ENCODE results near the gene DLL4. TPM values are rescaled to one million over a fixed set of nuclear protein-coding genes. Genes with fewer than 3 reads are reported as not detected.

Gene DLL4
- total and polyA plus RNA-seq, 10 donors: 1.2 to 26.3 (median 10.2) TPM

- TF ChIP-seq POLR2AphosphoS5 (IDR thresholded peaks at IDR 0.05) (no peak), CTCF (IDR thresholded peaks at IDR 0.05 in 8 of 11, conservative IDR thresholded peaks at IDR 0.05 in 3 of 11) (no peak), POLR2A (IDR thresholded peaks at IDR 0.05) (no peak)
- Histone ChIP-seq H3K9me3 (no peaks in the 10 kb centered on the region), H3K27me3 (replicated peaks in 1 of 7) (peaks cover 0 to 25% (median 21%) of the 10 kb centered on the region in 7 donors), H3K4me1 (peaks cover 16 to 40% (median 32%) of the 10 kb centered on the region in 6 donors), H3K4me3 (no peak overlapping the region), H3K27ac (no peak overlapping the region), H3K36me3 (no peaks in the 10 kb centered on the region)
- intact Hi-C loops (cut with DNase I; ENCODE audit: low total_unique reads): no loop called here
- 40 to 62% (median 60%) methylated on average over 5 of the region's 5 CpGs for WGBS, 5 donors
- DNase-seq: no peak
Observed at GRCh38 chr15:40921949-40922607, 7.1 kb upstream of the DLL4 start.

GRCh38 chr15:40922608-40923005 is 6.5 kb upstream of the DLL4 start:
- no peak for TF ChIP-seq POLR2A (IDR thresholded peaks at IDR 0.05)
- no peak for TF ChIP-seq CTCF (IDR thresholded peaks at IDR 0.05 in 8 of 11, conservative IDR thresholded peaks at IDR 0.05 in 3 of 11)
- TF ChIP-seq POLR2AphosphoS5 (IDR thresholded peaks at IDR 0.05): no peak
- DNase-seq: no peak
- Histone ChIP-seq H3K4me1 (peaks cover 16 to 40% (median 36%) of the 10 kb centered on the region in 6 donors), H3K36me3 (no peaks in the 10 kb centered on the region), H3K27me3 (replicated peaks in 1 of 7) (peaks cover 0 to 30% (median 26%) of the 10 kb centered on the region in 7 donors), H3K4me3 (no peak overlapping the region), H3K9me3 (no peaks in the 10 kb centered on the region), H3K27ac (no peak overlapping the region)
- WGBS, 5 donors: 68 to 81% (median 71%) methylated on average over 10 of the region's 10 CpGs
- intact Hi-C loops (cut with DNase I; ENCODE audit: low total_unique reads): no loop called here

- TF ChIP-seq POLR2A (IDR thresholded peaks at IDR 0.05): no peak
- TF ChIP-seq CTCF (IDR thresholded peaks at IDR 0.05 in 8 of 11, conservative IDR thresholded peaks at IDR 0.05 in 3 of 11): no peak
- TF ChIP-seq POLR2AphosphoS5 (IDR thresholded peaks at IDR 0.05): no peak
- Histone ChIP-seq H3K4me3 (no peak overlapping the region), H3K9me3 (no peaks in the 10 kb centered on the region), H3K27me3 (replicated peaks in 1 of 7) (peaks cover 0 to 40% (median 35%) of the 10 kb centered on the region in 7 donors), H3K4me1 (peaks cover 23 to 40% (median 37%) of the 10 kb centered on the region in 6 donors), H3K27ac (no peak overlapping the region), H3K36me3 (no peaks in the 10 kb centered on the region)
- WGBS, 5 donors: 88 to 94% (median 93%) methylated on average over 9 of the region's 9 CpGs
- intact Hi-C loops (cut with DNase I; ENCODE audit: low total_unique reads): no loop called here
- no peak for DNase-seq
Observed at GRCh38 chr15:40923551-40923950, 5.6 kb upstream of the DLL4 start.

GRCh38 chr15:40925495-40925862 is 3.7 kb upstream of the DLL4 start:
- Histone ChIP-seq H3K9me3 (no peaks in the 10 kb centered on the region), H3K27me3 (replicated peaks in 1 of 7) (peaks cover 0 to 59% (median 53%) of the 10 kb centered on the region in 7 donors), H3K36me3 (no peaks in the 10 kb centered on the region), H3K4me1 (peaks cover 42 to 53% (median 51%) of the 10 kb centered on the region in 6 donors), H3K27ac (no peak overlapping the region), H3K4me3 (peak overlapping the region in 2 of 8 donors; percentile 34 to 64)
- TF ChIP-seq CTCF (IDR thresholded peaks at IDR 0.05 in 8 of 11, conservative IDR thresholded peaks at IDR 0.05 in 3 of 11) (no peak), POLR2A (IDR thresholded peaks at IDR 0.05) (no peak), POLR2AphosphoS5 (IDR thresholded peaks at IDR 0.05) (no peak)
- intact Hi-C loops (cut with DNase I; ENCODE audit: low total_unique reads): no loop called here
- DNase-seq: no peak
- 17 to 38% (median 25%) methylated on average over 24 to 30 of the region's 30 CpGs for WGBS, 5 donors

All from spleen (tissue), 11 donors.